Limb (tissue), 2 donors: Measurements from ENCODE around the gene IQCK.
"Not testable (repeated sequence)": the region's sequence is repeated elsewhere in the genome, so short reads cannot be mapped to it uniquely, and the experiment has no call there.

Experiments
- DNase-seq, 2 donors: peaks; one replicate each; pipeline ENCODE4 v3.0.0-alpha.2; 2016; ENCODE audit errors: extremely low spot score in 2 of 2

IQCK gene

GRCh38 chr16:19699472-19699871 lies 18.6 kb upstream of the IQCK start:
- no peak for DNase-seq

- no peak for DNase-seq
Measured at GRCh38 chr16:19700319-19700781, 17.7 kb upstream of the IQCK start.

- DNase-seq = no peak
Measured at GRCh38 chr16:19701091-19701490, 17.0 kb upstream of the IQCK start.

GRCh38 chr16:19703172-19703889 lies 14.7 kb upstream of the IQCK start:
- no peak for DNase-seq

GRCh38 chr16:19704321-19705145 lies 13.5 kb upstream of the IQCK start:
- no peak for DNase-seq

- DNase-seq = no peak
Measured at GRCh38 chr16:19705146-19705501, 12.9 kb upstream of the IQCK start.

GRCh38 chr16:19705843-19706242 lies 12.2 kb upstream of the IQCK start:
- DNase-seq = no peak

GRCh38 chr16:19706846-19707245 lies 11.2 kb upstream of the IQCK start:
- DNase-seq = no peak

- DNase-seq = no peak
Measured at GRCh38 chr16:19707569-19708295, 10.3 kb upstream of the IQCK start.

- DNase-seq = no peak
Measured at GRCh38 chr16:19708296-19709205, 9.5 kb upstream of the IQCK start.

- no peak for DNase-seq
Measured at GRCh38 chr16:19709381-19710136, 8.5 kb upstream of the IQCK start.

- DNase-seq = no peak
Measured at GRCh38 chr16:19710191-19710908, 7.7 kb upstream of the IQCK start.

- no peak for DNase-seq
Measured at GRCh38 chr16:19710991-19711545, 7.0 kb upstream of the IQCK start.

GRCh38 chr16:19711643-19712042 lies 6.4 kb upstream of the IQCK start:
- DNase-seq = no peak

GRCh38 chr16:19712418-19713058 lies 5.5 kb upstream of the IQCK start:
- DNase-seq = no peak

GRCh38 chr16:19713697-19714096 lies 4.4 kb upstream of the IQCK start:
- no peak for DNase-seq

GRCh38 chr16:19715566-19715965 lies 2.5 kb upstream of the IQCK start:
- DNase-seq = no peak

GRCh38 chr16:19716183-19716582 lies 1.9 kb upstream of the IQCK start:
- no peak for DNase-seq

GRCh38 chr16:19716728-19717127 lies 1.3 kb upstream of the IQCK start:
- not testable (repeated sequence) for DNase-seq
